DOHH2 (cell line): ENCODE results near the gene CEACAM6.
"Not testable (repeated sequence)": the region's sequence is repeated elsewhere in the genome, so short reads cannot be mapped to it uniquely, and the experiment has no call there.

Experiments used
- H3F3A ChIP-seq: fragments of 200-600 bp; sonication (generic), shearing (Covaris generic); 2 replicates; pipeline ENCODE4 v1.6.0; 2016; ENCODE audit warnings: antibody characterized with exemption, mild to moderate bottlenecking; ENCODE audit not compliant: control insufficient read depth, insufficient read depth
- H3K27ac ChIP-seq: fragments of 200-600 bp; sonication (generic); 2 replicates; pipeline ENCODE4 v1.5.1; 2014; ENCODE audit warnings: low read depth, mild to moderate bottlenecking, low read length, moderate library complexity
- H3K27me3 ChIP-seq: fragments of 200-600 bp; sonication (generic); 2 replicates; pipeline ENCODE4 v1.6.1; 2014; ENCODE audit warnings: mild to moderate bottlenecking, low read length, mixed read lengths; ENCODE audit not compliant: control insufficient read depth
- H3K36me3 ChIP-seq: fragments of 200-600 bp; sonication (generic); 2 replicates; pipeline ENCODE4 v1.6.1; 2014; ENCODE audit warnings: mild to moderate bottlenecking, low read length, moderate library complexity, mixed read lengths; ENCODE audit not compliant: control insufficient read depth
- H3K4me1 ChIP-seq: fragments of 200-600 bp; sonication (generic); 2 replicates; pipeline ENCODE4 v1.6.1; 2014; ENCODE audit warnings: mild to moderate bottlenecking, low read length, mixed read lengths; ENCODE audit not compliant: control insufficient read depth
- H3K4me2 ChIP-seq: fragments of 200-600 bp; sonication (generic); 2 replicates; pipeline ENCODE4 v1.6.0; 2014; ENCODE audit warnings: mild to moderate bottlenecking, low read length, moderate library complexity
- H3K4me3 ChIP-seq: fragments of 200-600 bp; sonication (generic); 2 replicates; pipeline ENCODE4 v1.5.1; 2014; ENCODE audit warnings: mild to moderate bottlenecking, low read length, mixed read lengths
- H3K79me2 ChIP-seq: fragments of 200-600 bp; sonication (generic); 2 replicates; pipeline ENCODE4 v1.6.1; 2014; ENCODE audit warnings: mild to moderate bottlenecking, low read length, mixed read lengths; ENCODE audit not compliant: control insufficient read depth
- H3K9me2 ChIP-seq: fragments of 200-600 bp; sonication (generic); replicated peaks from 2 replicates; pipeline ENCODE4 v1.6.1; 2014; ENCODE audit warnings: mild to moderate bottlenecking, low read length, mixed read lengths; ENCODE audit not compliant: control insufficient read depth
- H3K9me3 ChIP-seq: fragments of 200-600 bp; sonication (generic); 2 replicates; pipeline ENCODE4 v1.6.1; 2014; ENCODE audit warnings: antibody characterized with exemption, low read length, mixed read lengths; ENCODE audit not compliant: control insufficient read depth, insufficient read depth
- H4K20me1 ChIP-seq: fragments of 200-600 bp; sonication (generic); 2 replicates; pipeline ENCODE4 v1.6.0; 2014; ENCODE audit warnings: low read depth, mild to moderate bottlenecking, antibody characterized with exemption, low read length, moderate library complexity; ENCODE audit not compliant: control insufficient read depth, insufficient read depth
- CTCF ChIP-seq: fragments of 200-600 bp; sonication (generic); IDR thresholded peaks from one replicate; pipeline ENCODE4 v1.5.1; 2014; ENCODE audit warnings: antibody characterized with exemption, mild to moderate bottlenecking, low read depth, low read length; ENCODE audit not compliant: poor library complexity, severe bottlenecking
- EZH2phosphoT487 ChIP-seq: fragments of 200-600 bp; sonication (generic); IDR thresholded peaks from 2 replicates; pipeline ENCODE4 v1.6.1; 2017; ENCODE audit warnings: borderline replicate concordance, mild to moderate bottlenecking, antibody characterized with exemption, low read length, moderate library complexity, mixed read lengths

The CEACAM6 gene

GRCh38 chr19:41748012-41748411 is 7.3 kb upstream of the CEACAM6 start:
- Histone ChIP-seq H3F3A (no peaks in the 10 kb centered on the region), H3K27me3 (peaks cover 36% of the 10 kb centered on the region), H3K9me3 (no peaks in the 10 kb centered on the region), H3K4me3 (no peak overlapping the region), H3K27ac (no peak overlapping the region), H4K20me1 (no peaks in the 10 kb centered on the region), H3K4me2 (no peak overlapping the region), H3K4me1 (peaks cover 9% of the 10 kb centered on the region), H3K79me2 (no peaks in the 10 kb centered on the region), H3K9me2 (no peaks in the 10 kb centered on the region), H3K36me3 (no peaks in the 10 kb centered on the region)
- TF ChIP-seq CTCF (no peak), EZH2phosphoT487 (no peak)

- not testable (repeated sequence) for H3K79me2 ChIP-seq, H3F3A ChIP-seq, H3K9me2 ChIP-seq, H3K4me1 ChIP-seq, H4K20me1 ChIP-seq, H3K4me3 ChIP-seq, H3K4me2 ChIP-seq, H3K9me3 ChIP-seq, H3K27ac ChIP-seq, H3K36me3 ChIP-seq
- H3K27me3 ChIP-seq = peaks cover 34% of the 10 kb centered on the region
Measured at GRCh38 chr19:41750248-41751134, 4.8 kb upstream of the CEACAM6 start.

GRCh38 chr19:41753159-41753558 is 2.2 kb upstream of the CEACAM6 start:
- H3K4me2 ChIP-seq = no peak overlapping the region
- no peaks in the 10 kb centered on the region for H3K9me2 ChIP-seq
- peaks cover 16% of the 10 kb centered on the region for H3K27me3 ChIP-seq
- H3K9me3 ChIP-seq = no peaks in the 10 kb centered on the region
- no peak overlapping the region for H3K27ac ChIP-seq
- H3K79me2 ChIP-seq = no peaks in the 10 kb centered on the region
- H3F3A ChIP-seq = no peaks in the 10 kb centered on the region
- no peak overlapping the region for H3K4me3 ChIP-seq
- no peak for TF ChIP-seq EZH2phosphoT487
- TF ChIP-seq CTCF = peak; percentile 89
- no peaks in the 10 kb centered on the region for H4K20me1 ChIP-seq
- no peaks in the 10 kb centered on the region for H3K36me3 ChIP-seq
- H3K4me1 ChIP-seq = no peaks in the 10 kb centered on the region

- Histone ChIP-seq H3K4me2 (no peak overlapping the region), H3F3A (no peaks in the 10 kb centered on the region), H3K27me3 (peaks cover 15% of the 10 kb centered on the region), H3K9me3 (no peaks in the 10 kb centered on the region), H3K4me3 (no peak overlapping the region), H3K4me1 (no peaks in the 10 kb centered on the region), H3K36me3 (no peaks in the 10 kb centered on the region), H4K20me1 (no peaks in the 10 kb centered on the region), H3K79me2 (no peaks in the 10 kb centered on the region), H3K27ac (no peak overlapping the region), H3K9me2 (no peaks in the 10 kb centered on the region)
- TF ChIP-seq CTCF = peak; percentile 91
- no peak for TF ChIP-seq EZH2phosphoT487
Measured at GRCh38 chr19:41753936-41754529, 1.3 kb upstream of the CEACAM6 start.
